Liver (tissue), 9 donors: ENCODE results near the gene SLC25A48. TPM values are rescaled to one million over a fixed set of nuclear protein-coding genes. Genes with fewer than 3 reads are reported as not detected.

Source experiments
- DNase-seq: peaks from one replicate; pipeline ENCODE4 v3.0.0-alpha.2; 2017; ENCODE audit warnings: low spot score
- H3K27ac ChIP-seq, 2 donors: one replicate each; pipeline ENCODE4 v1.7.0; 2013; ENCODE audit warnings: inconsistent platforms in 2 of 2, low read length in 2 of 2, control low read depth in 1 of 2, low read depth in 1 of 2, mild to moderate bottlenecking in 1 of 2
- H3K27me3 ChIP-seq, 4 donors: one replicate each; pipeline versions ENCODE4 v1.6.1 to v1.7.0; 2013; ENCODE audit warnings: low read length in 3 of 4, inconsistent platforms in 1 of 4, mild to moderate bottlenecking in 1 of 4, moderate library complexity in 1 of 4; ENCODE audit not compliant: control insufficient read depth in 4 of 4, insufficient read depth in 4 of 4
- H3K36me3 ChIP-seq, 4 donors: one replicate each; pipeline versions ENCODE4 v1.6.1 to v1.7.0; 2013; ENCODE audit warnings: low read length in 3 of 4, mild to moderate bottlenecking in 3 of 4, low read depth in 1 of 4, moderate library complexity in 1 of 4; ENCODE audit not compliant: control insufficient read depth in 4 of 4, insufficient read depth in 3 of 4
- H3K4me1 ChIP-seq, 4 donors: one replicate each; pipeline versions ENCODE4 v1.6.1 to v1.7.0; 2013; ENCODE audit warnings: low read length in 3 of 4, mild to moderate bottlenecking in 3 of 4, moderate library complexity in 1 of 4; ENCODE audit not compliant: control insufficient read depth in 4 of 4, insufficient read depth in 4 of 4
- H3K4me3 ChIP-seq, 3 donors: one replicate each; pipeline versions ENCODE4 v1.6.1 to v1.7.0; 2013; ENCODE audit warnings: low read length in 3 of 3, control low read depth in 1 of 3, low read depth in 1 of 3, mild to moderate bottlenecking in 1 of 3
- H3K9ac ChIP-seq, 2 donors: one replicate each; pipeline ENCODE4 v1.7.0; 2013; ENCODE audit warnings: low read length in 2 of 2, mild to moderate bottlenecking in 2 of 2, moderate library complexity in 2 of 2, control low read depth in 1 of 2, low read depth in 1 of 2
- H3K9me3 ChIP-seq, 4 donors: one replicate each; pipeline versions ENCODE4 v1.6.1 to v1.7.0; 2013; ENCODE audit warnings: low read length in 3 of 4; ENCODE audit not compliant: control insufficient read depth in 4 of 4
- EGR1 ChIP-seq, 2 donors: IDR thresholded peaks; 2 replicates each; pipeline ENCODE4 v1.6.1; 2016 to 2018; ENCODE audit warnings: antibody characterized with exemption in 2 of 2, low read depth in 2 of 2
- FOXA1 ChIP-seq: IDR thresholded peaks from 2 replicates; pipeline ENCODE4 v1.6.1; 2016; ENCODE audit warnings: antibody characterized with exemption
- FOXA2 ChIP-seq: IDR thresholded peaks from 2 replicates; pipeline ENCODE4 v1.6.1; 2016; ENCODE audit warnings: antibody characterized with exemption
- GABPA ChIP-seq, 2 donors: IDR thresholded peaks in 1 of 2; conservative IDR thresholded peaks in 1 of 2; 2 replicates each; pipeline ENCODE4 v1.6.1; 2016; ENCODE audit warnings: antibody characterized with exemption in 2 of 2, mild to moderate bottlenecking in 1 of 2, moderate library complexity in 1 of 2
- HNF4A ChIP-seq, 2 donors: conservative IDR thresholded peaks; 2 replicates each; pipeline ENCODE4 v1.6.1; 2016; ENCODE audit warnings: antibody characterized with exemption in 2 of 2, mild to moderate bottlenecking in 2 of 2
- HNF4G ChIP-seq: IDR thresholded peaks from 2 replicates; pipeline ENCODE4 v1.6.1; 2016; ENCODE audit warnings: antibody characterized with exemption
- JUND ChIP-seq, 2 donors: IDR thresholded peaks; 2 replicates each; pipeline ENCODE4 v1.6.1; 2016; ENCODE audit warnings: antibody characterized with exemption in 2 of 2
- NR2F2 ChIP-seq: IDR thresholded peaks from 2 replicates; pipeline ENCODE4 v1.6.1; 2016; ENCODE audit warnings: antibody characterized with exemption
- RAD21 ChIP-seq, 2 donors: IDR thresholded peaks; 2 replicates each; pipeline ENCODE4 v1.6.1; 2016; ENCODE audit warnings: antibody characterized with exemption in 2 of 2, mild to moderate bottlenecking in 2 of 2
- RXRA ChIP-seq, 2 donors: IDR thresholded peaks; 2 replicates each; pipeline ENCODE4 v1.6.1; 2017 to 2018; ENCODE audit warnings: antibody characterized with exemption in 2 of 2, mild to moderate bottlenecking in 1 of 2
- SP1 ChIP-seq: IDR thresholded peaks from 2 replicates; pipeline ENCODE4 v1.6.1; 2018; ENCODE audit warnings: antibody characterized with exemption, mild to moderate bottlenecking
- TAF1 ChIP-seq: conservative IDR thresholded peaks from 2 replicates; pipeline ENCODE4 v1.6.1; 2016; ENCODE audit warnings: antibody characterized with exemption, mild to moderate bottlenecking
- WGBS: extraction: QIAGEN DNeasy Blood & Tissue Kit; methylation state at CpG from one replicate; pipeline ENCODE4 v1.1.7; 2013; 5-methylcytosine and 5-hydroxymethylcytosine counted together
- polyA plus RNA-seq, 2 donors: library from polyadenylated mRNA; stranded (reverse) in 1 of 2; unstranded in 1 of 2; fragments of 200-250 nt in 1 of 2; fragments of >200 nt in 1 of 2; fragmentation: Nextera tagmentation in 1 of 2; extraction: Ambion mirVana in 1 of 2; gene quantifications; one replicate each; pipeline versions ENCODE4 v1.2.1 to v1.2.3, GENCODE V29; 2013 to 2015
- total RNA-seq, 2 donors: library from RNA; depleted of rRNA; stranded (reverse); fragments of >200 nt; gene quantifications; one replicate each; pipeline ENCODE4 v1.2.3, GENCODE V29; 2014
- TF ChIP-seq, protein P1 (sequence below): IDR thresholded peaks from 2 replicates; pipeline ENCODE4 v1.6.1; 2016; ENCODE audit warnings: antibody characterized with exemption
- TF ChIP-seq, protein P2 (sequence below): IDR thresholded peaks from 2 replicates; pipeline ENCODE4 v1.6.1; 2016; ENCODE audit warnings: antibody characterized with exemption, mild to moderate bottlenecking
- TF ChIP-seq, protein P3 (sequence below): fragments of 150-350 bp; IDR thresholded peaks from 2 replicates; pipeline ENCODE4 v1.5.1; 2017; ENCODE audit warnings: improper control_type of control experiment, low read depth, low read length; ENCODE audit not compliant: missing input control
- TF ChIP-seq, protein P4 (sequence below): IDR thresholded peaks from 2 replicates; pipeline ENCODE4 v1.6.1; 2016; ENCODE audit warnings: antibody characterized with exemption
- donor health status: healthy.
- donor health status: healthy.
- donor health status: healthy.
- donor health status: healthy.
- donor health status: healthy.

SLC25A48 gene
- total and polyA plus RNA-seq, 4 donors: 0.24 to 1.1 (median 0.72) TPM

DNA sequence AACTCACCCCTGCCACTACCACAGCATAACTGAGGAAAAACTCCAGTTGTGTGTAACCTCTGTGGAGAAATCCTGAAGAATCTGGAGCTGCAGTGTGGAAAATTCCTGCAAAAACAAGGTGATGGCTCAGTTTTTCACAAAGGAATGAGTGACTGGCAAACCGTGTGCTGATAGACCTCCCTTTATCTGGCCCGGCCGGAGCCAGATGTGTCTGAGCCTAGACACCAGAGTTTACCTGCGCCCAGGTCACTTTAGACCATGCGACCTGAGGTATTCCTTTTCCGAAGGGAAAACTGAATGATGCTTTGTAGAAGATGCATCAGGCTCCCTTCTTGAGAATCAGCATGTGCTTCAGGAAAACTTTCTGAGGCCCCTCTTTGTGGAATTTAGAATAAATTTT lies 16.2 kb downstream of the SLC25A48 start:
- Histone ChIP-seq H3K4me3 (no peak overlapping the region), H3K27ac (no peak overlapping the region), H3K4me1 (no peaks in the 10 kb centered on the region), H3K9me3 (no peaks in the 10 kb centered on the region), H3K36me3 (no peaks in the 10 kb centered on the region), H3K9ac (no peak overlapping the region), H3K27me3 (no peaks in the 10 kb centered on the region)
- 92% methylated on average over 6 of the region's 6 CpGs for WGBS
- TF ChIP-seq, protein P1, sequence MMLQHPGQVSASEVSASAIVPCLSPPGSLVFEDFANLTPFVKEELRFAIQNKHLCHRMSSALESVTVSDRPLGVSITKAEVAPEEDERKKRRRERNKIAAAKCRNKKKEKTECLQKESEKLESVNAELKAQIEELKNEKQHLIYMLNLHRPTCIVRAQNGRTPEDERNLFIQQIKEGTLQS: no peak
- TF ChIP-seq SP1: no peak
- TF ChIP-seq HNF4A (conservative IDR thresholded peaks at IDR 0.05): no peak
- TF ChIP-seq, protein P2, sequence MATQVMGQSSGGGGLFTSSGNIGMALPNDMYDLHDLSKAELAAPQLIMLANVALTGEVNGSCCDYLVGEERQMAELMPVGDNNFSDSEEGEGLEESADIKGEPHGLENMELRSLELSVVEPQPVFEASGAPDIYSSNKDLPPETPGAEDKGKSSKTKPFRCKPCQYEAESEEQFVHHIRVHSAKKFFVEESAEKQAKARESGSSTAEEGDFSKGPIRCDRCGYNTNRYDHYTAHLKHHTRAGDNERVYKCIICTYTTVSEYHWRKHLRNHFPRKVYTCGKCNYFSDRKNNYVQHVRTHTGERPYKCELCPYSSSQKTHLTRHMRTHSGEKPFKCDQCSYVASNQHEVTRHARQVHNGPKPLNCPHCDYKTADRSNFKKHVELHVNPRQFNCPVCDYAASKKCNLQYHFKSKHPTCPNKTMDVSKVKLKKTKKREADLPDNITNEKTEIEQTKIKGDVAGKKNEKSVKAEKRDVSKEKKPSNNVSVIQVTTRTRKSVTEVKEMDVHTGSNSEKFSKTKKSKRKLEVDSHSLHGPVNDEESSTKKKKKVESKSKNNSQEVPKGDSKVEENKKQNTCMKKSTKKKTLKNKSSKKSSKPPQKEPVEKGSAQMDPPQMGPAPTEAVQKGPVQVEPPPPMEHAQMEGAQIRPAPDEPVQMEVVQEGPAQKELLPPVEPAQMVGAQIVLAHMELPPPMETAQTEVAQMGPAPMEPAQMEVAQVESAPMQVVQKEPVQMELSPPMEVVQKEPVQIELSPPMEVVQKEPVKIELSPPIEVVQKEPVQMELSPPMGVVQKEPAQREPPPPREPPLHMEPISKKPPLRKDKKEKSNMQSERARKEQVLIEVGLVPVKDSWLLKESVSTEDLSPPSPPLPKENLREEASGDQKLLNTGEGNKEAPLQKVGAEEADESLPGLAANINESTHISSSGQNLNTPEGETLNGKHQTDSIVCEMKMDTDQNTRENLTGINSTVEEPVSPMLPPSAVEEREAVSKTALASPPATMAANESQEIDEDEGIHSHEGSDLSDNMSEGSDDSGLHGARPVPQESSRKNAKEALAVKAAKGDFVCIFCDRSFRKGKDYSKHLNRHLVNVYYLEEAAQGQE: no peak
- no peak for TF ChIP-seq HNF4G
- TF ChIP-seq TAF1: no peak
- TF ChIP-seq, protein P3, sequence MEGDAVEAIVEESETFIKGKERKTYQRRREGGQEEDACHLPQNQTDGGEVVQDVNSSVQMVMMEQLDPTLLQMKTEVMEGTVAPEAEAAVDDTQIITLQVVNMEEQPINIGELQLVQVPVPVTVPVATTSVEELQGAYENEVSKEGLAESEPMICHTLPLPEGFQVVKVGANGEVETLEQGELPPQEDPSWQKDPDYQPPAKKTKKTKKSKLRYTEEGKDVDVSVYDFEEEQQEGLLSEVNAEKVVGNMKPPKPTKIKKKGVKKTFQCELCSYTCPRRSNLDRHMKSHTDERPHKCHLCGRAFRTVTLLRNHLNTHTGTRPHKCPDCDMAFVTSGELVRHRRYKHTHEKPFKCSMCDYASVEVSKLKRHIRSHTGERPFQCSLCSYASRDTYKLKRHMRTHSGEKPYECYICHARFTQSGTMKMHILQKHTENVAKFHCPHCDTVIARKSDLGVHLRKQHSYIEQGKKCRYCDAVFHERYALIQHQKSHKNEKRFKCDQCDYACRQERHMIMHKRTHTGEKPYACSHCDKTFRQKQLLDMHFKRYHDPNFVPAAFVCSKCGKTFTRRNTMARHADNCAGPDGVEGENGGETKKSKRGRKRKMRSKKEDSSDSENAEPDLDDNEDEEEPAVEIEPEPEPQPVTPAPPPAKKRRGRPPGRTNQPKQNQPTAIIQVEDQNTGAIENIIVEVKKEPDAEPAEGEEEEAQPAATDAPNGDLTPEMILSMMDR: no peak
- no peak for TF ChIP-seq JUND (IDR thresholded peaks at IDR 0.05)
- no peak for TF ChIP-seq EGR1 (IDR thresholded peaks at IDR 0.05; ENCODE audit: low read depth in 2 of 2)
- TF ChIP-seq NR2F2: no peak
- no peak for TF ChIP-seq GABPA (IDR thresholded peaks at IDR 0.05 in 1 of 2, conservative IDR thresholded peaks at IDR 0.05 in 1 of 2)
- TF ChIP-seq FOXA1: no peak
- TF ChIP-seq FOXA2: no peak
- TF ChIP-seq, protein P4, sequence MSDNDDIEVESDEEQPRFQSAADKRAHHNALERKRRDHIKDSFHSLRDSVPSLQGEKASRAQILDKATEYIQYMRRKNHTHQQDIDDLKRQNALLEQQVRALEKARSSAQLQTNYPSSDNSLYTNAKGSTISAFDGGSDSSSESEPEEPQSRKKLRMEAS: no peak
- TF ChIP-seq RXRA (IDR thresholded peaks at IDR 0.05): no peak
- no peak for TF ChIP-seq RAD21 (IDR thresholded peaks at IDR 0.05)
- no peak for DNase-seq

DNA sequence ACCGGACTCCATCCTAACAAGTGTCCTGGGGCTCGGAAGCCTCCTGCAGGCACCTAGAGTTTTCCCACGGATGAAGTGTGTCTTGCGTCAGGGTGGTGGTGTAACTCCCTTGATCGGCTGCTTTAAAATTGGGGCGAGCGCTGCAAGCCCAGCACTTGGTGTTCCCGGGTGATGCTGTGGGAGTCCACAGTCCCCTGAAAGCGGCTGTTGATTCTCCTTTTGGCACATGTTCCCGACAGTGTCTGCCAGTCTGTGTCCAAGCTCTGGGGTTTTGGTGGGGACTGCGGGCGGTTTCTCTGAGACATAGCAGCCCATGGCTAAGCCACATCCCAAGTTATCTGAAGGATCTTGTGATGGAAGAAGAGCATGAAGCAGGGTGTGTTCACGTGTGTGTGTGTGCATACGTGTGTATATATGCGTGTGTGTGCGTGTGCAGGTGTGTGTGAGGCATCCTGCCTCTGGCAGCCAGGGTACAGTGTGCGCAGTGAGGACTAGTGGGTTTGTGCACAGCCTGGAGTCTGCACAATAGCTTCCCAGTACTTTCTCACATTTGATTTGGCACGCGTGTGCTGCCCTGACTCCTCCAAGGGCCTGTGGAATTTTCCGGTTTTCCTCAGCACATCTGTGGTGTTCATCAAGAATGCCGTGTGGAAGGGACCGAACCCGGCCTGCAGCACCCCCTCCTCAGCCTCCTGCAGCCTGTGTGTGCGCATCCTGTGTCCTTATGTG lies 16.9 kb downstream of the SLC25A48 start:
- TF ChIP-seq HNF4A (conservative IDR thresholded peaks at IDR 0.05): no peak
- TF ChIP-seq, protein P4: no peak
- H3K27me3 ChIP-seq: no peaks in the 10 kb centered on the region
- no peaks in the 10 kb centered on the region for H3K9me3 ChIP-seq
- 84% methylated on average over 24 of the region's 24 CpGs for WGBS
- no peaks in the 10 kb centered on the region for H3K36me3 ChIP-seq
- no peak overlapping the region for H3K27ac ChIP-seq
- no peak for DNase-seq
- H3K4me3 ChIP-seq: no peak overlapping the region
- H3K9ac ChIP-seq: no peak overlapping the region
- no peaks in the 10 kb centered on the region for H3K4me1 ChIP-seq
